KOPT-K1 (cell line): Measurements from ENCODE around the gene TTC21A.
"Not testable (repeated sequence)": the region's sequence is repeated elsewhere in the genome, so short reads cannot be mapped to it uniquely, and the experiment has no call there.

Experiments used
- H3K27ac ChIP-seq: fragments of 200-600 bp; sonication (generic); 2 replicates; pipeline ENCODE4 v1.5.1; 2016; ENCODE audit warnings: antibody characterized with exemption, mild to moderate bottlenecking, low read depth, low read length; ENCODE audit not compliant: poor library complexity, severe bottlenecking
- H3K36me3 ChIP-seq: fragments of 200-600 bp; sonication (generic); 2 replicates; pipeline ENCODE4 v1.5.1; 2017; ENCODE audit warnings: antibody characterized with exemption, mild to moderate bottlenecking, low read length, moderate library complexity; ENCODE audit not compliant: insufficient read depth
- H3K9me3 ChIP-seq: fragments of 200-600 bp; sonication (generic); 2 replicates; pipeline ENCODE4 v1.5.1; 2017; ENCODE audit warnings: antibody characterized with exemption, low read length, mild to moderate bottlenecking; ENCODE audit not compliant: insufficient read depth, poor library complexity, severe bottlenecking

Gene TTC21A

GRCh38 chr3:39156421-39156820 is 48.9 kb downstream of the TTC21A start:
- no peak overlapping the region for H3K27ac ChIP-seq
- H3K36me3 ChIP-seq: no peaks in the 10 kb centered on the region
- H3K9me3 ChIP-seq: no peaks in the 10 kb centered on the region

GRCh38 chr3:39157359-39157758 is 49.9 kb downstream of the TTC21A start:
- Histone ChIP-seq H3K27ac (no peak overlapping the region), H3K9me3 (no peaks in the 10 kb centered on the region), H3K36me3 (no peaks in the 10 kb centered on the region)

- no peak overlapping the region for H3K27ac ChIP-seq
- H3K9me3 ChIP-seq: no peaks in the 10 kb centered on the region
- H3K36me3 ChIP-seq: no peaks in the 10 kb centered on the region
Measured at GRCh38 chr3:39158148-39158715, 50.8 kb downstream of the TTC21A start.

GRCh38 chr3:39164414-39164813 is 56.9 kb downstream of the TTC21A start:
- no peaks in the 10 kb centered on the region for H3K36me3 ChIP-seq
- H3K27ac ChIP-seq: no peak overlapping the region
- H3K9me3 ChIP-seq: no peaks in the 10 kb centered on the region

- H3K9me3 ChIP-seq: no peaks in the 10 kb centered on the region
- H3K36me3 ChIP-seq: no peaks in the 10 kb centered on the region
- no peak overlapping the region for H3K27ac ChIP-seq
Measured at GRCh38 chr3:39165518-39165917, 58.0 kb downstream of the TTC21A start.

- Histone ChIP-seq H3K9me3 (no peaks in the 10 kb centered on the region), H3K36me3 (no peaks in the 10 kb centered on the region), H3K27ac (no peak overlapping the region)
Measured at GRCh38 chr3:39166134-39166710, 58.7 kb downstream of the TTC21A start.

- Histone ChIP-seq H3K27ac (no peak overlapping the region), H3K9me3 (no peaks in the 10 kb centered on the region), H3K36me3 (no peaks in the 10 kb centered on the region)
Measured at GRCh38 chr3:39166932-39167532, 59.6 kb downstream of the TTC21A start.

- Histone ChIP-seq H3K27ac (no peak overlapping the region), H3K36me3 (no peaks in the 10 kb centered on the region), H3K9me3 (no peaks in the 10 kb centered on the region)
Measured at GRCh38 chr3:39168156-39168780, 60.8 kb downstream of the TTC21A start.

- Histone ChIP-seq H3K27ac (no peak overlapping the region), H3K36me3 (no peaks in the 10 kb centered on the region), H3K9me3 (no peaks in the 10 kb centered on the region)
Measured at GRCh38 chr3:39169712-39170111, 62.2 kb downstream of the TTC21A start.

- Histone ChIP-seq H3K36me3 (no peaks in the 10 kb centered on the region), H3K27ac (no peak overlapping the region), H3K9me3 (no peaks in the 10 kb centered on the region)
Measured at GRCh38 chr3:39170461-39170860, 63.0 kb downstream of the TTC21A start.

- not testable (repeated sequence) for H3K36me3 ChIP-seq, H3K9me3 ChIP-seq
Measured at GRCh38 chr3:39170877-39171276, 63.4 kb downstream of the TTC21A start.

GRCh38 chr3:39171860-39172259 is 64.4 kb downstream of the TTC21A start:
- H3K9me3 ChIP-seq: no peaks in the 10 kb centered on the region

More at GRCh38 chr3:39170877-39171276, 63.4 kb downstream of the TTC21A start:
- not testable (repeated sequence) for H3K27ac ChIP-seq

GRCh38 chr3:39173318-39174125 is 66.0 kb downstream of the TTC21A start:
- no peak overlapping the region for H3K27ac ChIP-seq
- H3K36me3 ChIP-seq: no peaks in the 10 kb centered on the region
- no peaks in the 10 kb centered on the region for H3K9me3 ChIP-seq

More at GRCh38 chr3:39171860-39172259, 64.4 kb downstream of the TTC21A start:
- Histone ChIP-seq H3K36me3 (no peaks in the 10 kb centered on the region), H3K27ac (no peak overlapping the region)

- Histone ChIP-seq H3K36me3 (no peaks in the 10 kb centered on the region), H3K9me3 (no peaks in the 10 kb centered on the region), H3K27ac (no peak overlapping the region)
Measured at GRCh38 chr3:39176025-39176714, 68.7 kb downstream of the TTC21A start.
